ENCODE results near the gene MARCOL. TPM values are rescaled to one million over a fixed set of nuclear protein-coding genes. Genes with fewer than 3 reads are reported as not detected.

The MARCOL gene
- total and polyA plus RNA-seq, 9 of the 15 experiments (the other 6 are each of a cell fraction or from before 2014, with no cell fraction given), result not detected

DNA sequence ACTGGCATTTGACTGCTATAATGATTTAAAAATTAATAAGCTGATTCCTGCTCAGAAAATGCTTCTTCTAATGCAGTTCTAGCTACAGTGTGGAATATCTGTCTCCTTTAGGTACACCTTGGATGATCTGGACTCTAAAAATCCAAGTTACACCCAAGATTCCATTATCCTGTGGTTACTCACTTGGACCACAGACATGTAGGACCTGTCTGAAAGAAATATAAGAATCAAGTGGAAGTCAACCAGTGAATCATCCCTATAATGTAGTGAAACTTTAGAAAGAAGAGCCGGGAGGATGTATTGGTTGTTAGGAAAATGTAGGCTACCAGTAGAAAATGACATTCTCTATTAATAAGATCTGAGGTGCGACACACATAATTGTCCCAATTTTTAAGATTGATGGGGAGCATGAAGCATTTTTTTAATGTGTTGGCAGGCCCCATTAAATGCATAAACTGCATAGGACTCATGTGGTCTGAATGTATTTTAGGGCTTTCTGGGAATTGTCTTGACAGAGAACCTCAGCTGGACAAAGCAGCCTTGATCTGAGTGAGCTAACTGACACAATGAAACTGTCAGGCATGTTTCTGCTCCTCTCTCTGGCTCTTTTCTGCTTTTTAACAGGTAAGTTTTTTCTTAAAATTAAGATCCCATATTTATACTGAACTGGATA is 35.7 kb upstream of the MARCOL start, which contains the start of gene SPINK6 (continued):
- TF ChIP-seq, protein P1, sequence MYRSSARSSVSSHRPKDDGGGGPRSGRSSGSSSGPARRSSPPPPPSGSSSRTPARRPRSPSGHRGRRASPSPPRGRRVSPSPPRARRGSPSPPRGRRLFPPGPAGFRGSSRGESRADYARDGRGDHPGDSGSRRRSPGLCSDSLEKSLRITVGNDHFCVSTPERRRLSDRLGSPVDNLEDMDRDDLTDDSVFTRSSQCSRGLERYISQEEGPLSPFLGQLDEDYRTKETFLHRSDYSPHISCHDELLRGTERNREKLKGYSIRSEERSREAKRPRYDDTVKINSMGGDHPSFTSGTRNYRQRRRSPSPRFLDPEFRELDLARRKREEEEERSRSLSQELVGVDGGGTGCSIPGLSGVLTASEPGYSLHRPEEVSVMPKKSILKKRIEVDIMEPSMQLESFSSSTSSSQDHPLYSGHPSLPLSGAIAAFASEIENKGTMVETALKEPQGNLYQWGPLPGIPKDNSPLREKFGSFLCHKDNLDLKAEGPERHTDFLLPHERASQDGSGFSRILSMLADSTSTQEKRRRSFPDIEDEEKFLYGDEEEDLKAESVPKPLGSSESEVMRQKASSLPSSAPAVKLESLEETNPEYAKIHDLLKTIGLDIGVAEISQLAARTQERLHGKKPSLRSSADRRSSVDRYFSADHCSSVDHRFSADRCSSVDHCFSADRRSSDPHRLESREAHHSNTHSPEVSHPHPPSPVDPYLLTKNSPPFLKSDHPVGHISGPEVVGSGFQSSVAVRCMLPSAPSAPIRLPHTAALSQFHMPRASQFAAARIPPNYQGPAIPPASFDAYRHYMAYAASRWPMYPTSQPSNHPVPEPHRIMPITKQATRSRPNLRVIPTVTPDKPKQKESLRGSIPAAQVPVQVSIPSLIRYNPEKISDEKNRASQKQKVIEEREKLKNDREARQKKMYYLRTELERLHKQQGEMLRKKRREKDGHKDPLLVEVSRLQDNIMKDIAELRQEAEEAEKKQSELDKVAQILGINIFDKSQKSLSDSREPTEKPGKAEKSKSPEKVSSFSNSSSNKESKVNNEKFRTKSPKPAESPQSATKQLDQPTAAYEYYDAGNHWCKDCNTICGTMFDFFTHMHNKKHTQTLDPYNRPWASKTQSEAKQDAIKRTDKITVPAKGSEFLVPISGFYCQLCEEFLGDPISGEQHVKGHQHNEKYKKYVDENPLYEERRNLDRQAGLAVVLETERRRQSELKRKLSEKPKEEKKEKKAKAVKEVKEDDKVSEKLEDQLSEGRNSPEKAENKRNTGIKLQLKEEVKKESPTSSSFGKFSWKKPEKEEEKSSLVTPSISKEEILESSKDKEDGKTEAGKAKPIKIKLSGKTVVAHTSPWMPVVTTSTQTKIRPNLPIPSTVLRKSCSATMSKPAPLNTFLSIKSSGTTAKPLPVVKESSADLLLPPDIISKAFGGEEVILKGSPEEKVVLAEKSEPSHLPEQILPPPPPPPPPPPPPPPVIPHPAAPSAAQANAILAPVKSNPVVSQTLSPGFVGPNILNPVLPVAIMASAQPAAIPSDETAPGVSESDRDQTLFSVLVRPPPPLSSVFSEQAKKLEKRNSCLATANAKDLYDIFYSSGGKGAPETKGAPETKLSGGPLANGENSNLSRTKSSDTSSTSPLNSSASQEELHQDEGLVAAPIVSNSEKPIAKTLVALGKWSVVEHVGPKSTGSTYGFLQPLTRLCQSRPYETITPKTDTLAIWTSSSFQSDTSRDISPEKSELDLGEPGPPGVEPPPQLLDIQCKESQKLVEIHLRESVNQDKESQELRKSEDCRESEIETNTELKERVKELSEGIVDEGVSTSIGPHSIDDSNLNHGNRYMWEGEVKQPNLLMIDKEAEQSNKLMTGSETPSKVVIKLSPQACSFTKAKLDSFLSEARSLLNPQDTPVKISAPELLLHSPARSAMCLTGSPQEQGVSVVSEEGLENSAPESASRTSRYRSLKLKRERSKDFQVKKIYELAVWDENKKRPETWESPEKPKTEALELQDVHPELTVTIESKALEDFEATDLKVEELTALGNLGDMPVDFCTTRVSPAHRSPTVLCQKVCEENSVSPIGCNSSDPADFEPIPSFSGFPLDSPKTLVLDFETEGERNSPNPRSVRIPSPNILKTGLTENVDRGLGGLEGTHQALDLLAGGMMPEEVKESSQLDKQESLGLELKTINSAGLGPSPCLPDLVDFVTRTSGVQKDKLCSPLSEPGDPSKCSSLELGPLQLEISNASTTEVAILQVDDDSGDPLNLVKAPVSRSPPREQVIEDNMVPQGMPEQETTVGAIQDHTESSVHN (IDR thresholded peaks at IDR 0.05; ENCODE audit: borderline replicate concordance in 1 of 2, low read depth in 1 of 2), result no peak
- TF ChIP-seq, protein P2, sequence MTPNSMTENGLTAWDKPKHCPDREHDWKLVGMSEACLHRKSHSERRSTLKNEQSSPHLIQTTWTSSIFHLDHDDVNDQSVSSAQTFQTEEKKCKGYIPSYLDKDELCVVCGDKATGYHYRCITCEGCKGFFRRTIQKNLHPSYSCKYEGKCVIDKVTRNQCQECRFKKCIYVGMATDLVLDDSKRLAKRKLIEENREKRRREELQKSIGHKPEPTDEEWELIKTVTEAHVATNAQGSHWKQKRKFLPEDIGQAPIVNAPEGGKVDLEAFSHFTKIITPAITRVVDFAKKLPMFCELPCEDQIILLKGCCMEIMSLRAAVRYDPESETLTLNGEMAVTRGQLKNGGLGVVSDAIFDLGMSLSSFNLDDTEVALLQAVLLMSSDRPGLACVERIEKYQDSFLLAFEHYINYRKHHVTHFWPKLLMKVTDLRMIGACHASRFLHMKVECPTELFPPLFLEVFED (CRISPR knock-in tag; conservative IDR thresholded peaks at IDR 0.05), result no peak
- TF ChIP-seq TAF1 (IDR thresholded peaks at IDR 0.05; ENCODE audit: control insufficient read depth, extremely low read depth, insufficient read depth, low read length, severe bottlenecking), result no peak
- TF ChIP-seq, protein P3, sequence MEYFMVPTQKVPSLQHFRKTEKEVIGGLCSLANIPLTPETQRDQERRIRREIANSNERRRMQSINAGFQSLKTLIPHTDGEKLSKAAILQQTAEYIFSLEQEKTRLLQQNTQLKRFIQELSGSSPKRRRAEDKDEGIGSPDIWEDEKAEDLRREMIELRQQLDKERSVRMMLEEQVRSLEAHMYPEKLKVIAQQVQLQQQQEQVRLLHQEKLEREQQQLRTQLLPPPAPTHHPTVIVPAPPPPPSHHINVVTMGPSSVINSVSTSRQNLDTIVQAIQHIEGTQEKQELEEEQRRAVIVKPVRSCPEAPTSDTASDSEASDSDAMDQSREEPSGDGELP (CRISPR knock-in tag; IDR thresholded peaks at IDR 0.05; ENCODE audit: borderline replicate concordance), result no peak
- TF ChIP-seq MAFF (IDR thresholded peaks at IDR 0.05; ENCODE audit: low read length), result no peak
- TF ChIP-seq PPARD (CRISPR knock-in tag; IDR thresholded peaks at IDR 0.05), result no peak
- no peak for TF ChIP-seq L3MBTL2 (IDR thresholded peaks at IDR 0.05)
